ENCODE results near the gene UVRAG.

Gene UVRAG

GRCh38 chr11:75792997-75793800 is 21.8 kb upstream of the UVRAG start:
- POLR2A ChIA-PET, result no interaction called here
- Histone ChIP-seq H3K4me3 (ENCODE audit: low read depth, low read length) (no peak overlapping the region), H3K9me3 (ENCODE audit: control insufficient read depth, insufficient read depth, low read depth, low read length) (no peaks in the 10 kb centered on the region), H3K4me1 (ENCODE audit: control insufficient read depth, insufficient read depth, low read length) (no peaks in the 10 kb centered on the region), H3K27ac (ENCODE audit: extremely low read depth, low read depth, low read length) (no peak overlapping the region), H3K36me3 (ENCODE audit: control insufficient read depth in 2 of 2, insufficient read depth in 1 of 2, low read length in 2 of 2) (no peaks in the 10 kb centered on the region)
- CTCF ChIA-PET, result interaction anchor here (0.8 to 2.5 kb wide), 4 partner anchors 10 to 526 kb away, joined by 3 to 15 read pairs (median 4); no protein-coding TSS in a partner anchor
- TF ChIP-seq, protein P1, sequence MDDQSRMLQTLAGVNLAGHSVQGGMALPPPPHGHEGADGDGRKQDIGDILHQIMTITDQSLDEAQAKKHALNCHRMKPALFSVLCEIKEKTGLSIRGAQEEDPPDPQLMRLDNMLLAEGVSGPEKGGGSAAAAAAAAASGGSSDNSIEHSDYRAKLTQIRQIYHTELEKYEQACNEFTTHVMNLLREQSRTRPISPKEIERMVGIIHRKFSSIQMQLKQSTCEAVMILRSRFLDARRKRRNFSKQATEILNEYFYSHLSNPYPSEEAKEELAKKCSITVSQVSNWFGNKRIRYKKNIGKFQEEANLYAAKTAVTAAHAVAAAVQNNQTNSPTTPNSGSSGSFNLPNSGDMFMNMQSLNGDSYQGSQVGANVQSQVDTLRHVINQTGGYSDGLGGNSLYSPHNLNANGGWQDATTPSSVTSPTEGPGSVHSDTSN (CRISPR knock-in tag; IDR thresholded peaks at IDR 0.05), result no peak
- no peak for TF ChIP-seq SP2 (tag by site-specific recombination; IDR thresholded peaks at IDR 0.05)
- TF ChIP-seq, protein P2, sequence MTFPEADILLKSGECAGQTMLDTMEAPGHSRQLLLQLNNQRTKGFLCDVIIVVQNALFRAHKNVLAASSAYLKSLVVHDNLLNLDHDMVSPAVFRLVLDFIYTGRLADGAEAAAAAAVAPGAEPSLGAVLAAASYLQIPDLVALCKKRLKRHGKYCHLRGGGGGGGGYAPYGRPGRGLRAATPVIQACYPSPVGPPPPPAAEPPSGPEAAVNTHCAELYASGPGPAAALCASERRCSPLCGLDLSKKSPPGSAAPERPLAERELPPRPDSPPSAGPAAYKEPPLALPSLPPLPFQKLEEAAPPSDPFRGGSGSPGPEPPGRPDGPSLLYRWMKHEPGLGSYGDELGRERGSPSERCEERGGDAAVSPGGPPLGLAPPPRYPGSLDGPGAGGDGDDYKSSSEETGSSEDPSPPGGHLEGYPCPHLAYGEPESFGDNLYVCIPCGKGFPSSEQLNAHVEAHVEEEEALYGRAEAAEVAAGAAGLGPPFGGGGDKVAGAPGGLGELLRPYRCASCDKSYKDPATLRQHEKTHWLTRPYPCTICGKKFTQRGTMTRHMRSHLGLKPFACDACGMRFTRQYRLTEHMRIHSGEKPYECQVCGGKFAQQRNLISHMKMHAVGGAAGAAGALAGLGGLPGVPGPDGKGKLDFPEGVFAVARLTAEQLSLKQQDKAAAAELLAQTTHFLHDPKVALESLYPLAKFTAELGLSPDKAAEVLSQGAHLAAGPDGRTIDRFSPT (tag by site-specific recombination; IDR thresholded peaks at IDR 0.05), result no peak
- no peak for TF ChIP-seq ZNF529 (tag by site-specific recombination; IDR thresholded peaks at IDR 0.05; ENCODE audit: insufficient replicate concordance)
- TF ChIP-seq ZNF24 (tag by site-specific recombination; IDR thresholded peaks at IDR 0.05), result no peak
- no peak for TF ChIP-seq ZNF248 (tag by site-specific recombination; IDR thresholded peaks at IDR 0.05)
- TF ChIP-seq, protein P3, sequence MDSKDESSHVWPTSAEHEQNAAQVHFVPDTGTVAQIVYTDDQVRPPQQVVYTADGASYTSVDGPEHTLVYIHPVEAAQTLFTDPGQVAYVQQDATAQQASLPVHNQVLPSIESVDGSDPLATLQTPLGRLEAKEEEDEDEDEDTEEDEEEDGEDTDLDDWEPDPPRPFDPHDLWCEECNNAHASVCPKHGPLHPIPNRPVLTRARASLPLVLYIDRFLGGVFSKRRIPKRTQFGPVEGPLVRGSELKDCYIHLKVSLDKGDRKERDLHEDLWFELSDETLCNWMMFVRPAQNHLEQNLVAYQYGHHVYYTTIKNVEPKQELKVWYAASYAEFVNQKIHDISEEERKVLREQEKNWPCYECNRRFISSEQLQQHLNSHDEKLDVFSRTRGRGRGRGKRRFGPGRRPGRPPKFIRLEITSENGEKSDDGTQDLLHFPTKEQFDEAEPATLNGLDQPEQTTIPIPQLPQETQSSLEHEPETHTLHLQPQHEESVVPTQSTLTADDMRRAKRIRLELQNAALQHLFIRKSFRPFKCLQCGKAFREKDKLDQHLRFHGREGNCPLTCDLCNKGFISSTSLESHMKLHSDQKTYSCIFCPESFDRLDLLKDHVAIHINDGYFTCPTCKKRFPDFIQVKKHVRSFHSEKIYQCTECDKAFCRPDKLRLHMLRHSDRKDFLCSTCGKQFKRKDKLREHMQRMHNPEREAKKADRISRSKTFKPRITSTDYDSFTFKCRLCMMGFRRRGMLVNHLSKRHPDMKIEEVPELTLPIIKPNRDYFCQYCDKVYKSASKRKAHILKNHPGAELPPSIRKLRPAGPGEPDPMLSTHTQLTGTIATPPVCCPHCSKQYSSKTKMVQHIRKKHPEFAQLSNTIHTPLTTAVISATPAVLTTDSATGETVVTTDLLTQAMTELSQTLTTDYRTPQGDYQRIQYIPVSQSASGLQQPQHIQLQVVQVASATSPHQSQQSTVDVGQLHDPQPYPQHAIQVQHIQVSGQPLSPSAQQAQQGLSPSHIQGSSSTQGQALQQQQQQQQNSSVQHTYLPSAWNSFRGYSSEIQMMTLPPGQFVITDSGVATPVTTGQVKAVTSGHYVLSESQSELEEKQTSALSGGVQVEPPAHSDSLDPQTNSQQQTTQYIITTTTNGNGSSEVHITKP (tag by site-specific recombination; IDR thresholded peaks at IDR 0.05), result peak; percentile 46; the same call in 1 of the 2 replicates
- TF ChIP-seq ZNF18 (tag by site-specific recombination; IDR thresholded peaks at IDR 0.05), result no peak
- no peak for TF ChIP-seq ZNF112 (tag by site-specific recombination; IDR thresholded peaks at IDR 0.05)

- Histone ChIP-seq H3K27ac (ENCODE audit: extremely low read depth, low read depth, low read length) (no peak overlapping the region), H3K4me3 (ENCODE audit: low read depth, low read length) (no peak overlapping the region), H3K36me3 (ENCODE audit: control insufficient read depth in 2 of 2, insufficient read depth in 1 of 2, low read length in 2 of 2) (no peaks in the 10 kb centered on the region), H3K9me3 (ENCODE audit: control insufficient read depth, insufficient read depth, low read depth, low read length) (no peaks in the 10 kb centered on the region), H3K4me1 (ENCODE audit: control insufficient read depth, insufficient read depth, low read length) (no peaks in the 10 kb centered on the region)
- ChIA-PET CTCF (interaction anchor here (1.0 to 2.5 kb wide), 2 partner anchors 9 to 358 kb away, joined by 3 to 15 read pairs; no protein-coding TSS in a partner anchor), POLR2A (no interaction called here)
- TF ChIP-seq ZNF664 (tag by site-specific recombination; IDR thresholded peaks at IDR 0.05) (no peak), ZNF146 (tag by site-specific recombination; IDR thresholded peaks at IDR 0.05) (no peak), MEIS1 (CRISPR knock-in tag; IDR thresholded peaks at IDR 0.05; ENCODE audit: borderline replicate concordance) (no peak), MYNN (tag by site-specific recombination; IDR thresholded peaks at IDR 0.05; ENCODE audit: borderline replicate concordance) (no peak), ELK4 (IDR thresholded peaks at IDR 0.05; ENCODE audit: borderline replicate concordance, low read depth, low read length) (no peak), ZNF843 (tag by site-specific recombination; IDR thresholded peaks at IDR 0.05) (no peak), SP7 (tag by site-specific recombination; IDR thresholded peaks at IDR 0.05) (no peak), ZNF692 (tag by site-specific recombination; IDR thresholded peaks at IDR 0.05) (no peak), RBAK (tag by site-specific recombination; IDR thresholded peaks at IDR 0.05) (no peak), ZNF707 (tag by site-specific recombination; IDR thresholded peaks at IDR 0.05) (no peak), ZNF473 (tag by site-specific recombination; IDR thresholded peaks at IDR 0.05) (no peak), ZNF16 (tag by site-specific recombination; IDR thresholded peaks at IDR 0.05; ENCODE audit: low read depth) (no peak), ZNF354C (tag by site-specific recombination; IDR thresholded peaks at IDR 0.05; ENCODE audit: borderline replicate concordance, low read depth) (no peak), ZNF600 (tag by site-specific recombination; IDR thresholded peaks at IDR 0.05) (no peak)
Observed at GRCh38 chr11:75793966-75794365, 21.0 kb upstream of the UVRAG start.

Measured in HEK293 (cell line).